H9 (cell line): ENCODE data around the gene FOLR2. TPM values are rescaled to one million over a fixed set of nuclear protein-coding genes. Genes with fewer than 3 reads are reported as not detected.

ENCODE experiments used
- DNase-seq: peaks from one replicate; pipeline ENCODE4 v3.0.0-alpha.2; 2017
- H2AFZ ChIP-seq: one replicate; pipeline ENCODE4 v1.6.1; 2013; ENCODE audit warnings: mild to moderate bottlenecking, low read length, control low read depth, moderate library complexity
- H2AK5ac ChIP-seq: 2 replicates; pipeline ENCODE4 v1.6.1; 2013; ENCODE audit warnings: low read length, control low read depth, mixed read lengths; ENCODE audit not compliant: insufficient read length
- H2BK120ac ChIP-seq: one replicate; pipeline ENCODE4 v1.6.1; 2013; ENCODE audit warnings: low read depth, mild to moderate bottlenecking, low read length, control low read depth, inconsistent platforms; ENCODE audit not compliant: poor library complexity, severe bottlenecking
- H2BK12ac ChIP-seq: 2 replicates; pipeline ENCODE4 v1.6.1; 2013; ENCODE audit warnings: low read length, control low read depth, mixed read lengths, low read depth; ENCODE audit not compliant: insufficient read length
- H2BK15ac ChIP-seq: 2 replicates; pipeline ENCODE4 v1.6.1; 2013; ENCODE audit warnings: low read depth, low read length, control low read depth
- H2BK20ac ChIP-seq: one replicate; pipeline ENCODE4 v1.6.1; 2013; ENCODE audit warnings: low read depth, mild to moderate bottlenecking, low read length, control low read depth, inconsistent platforms; ENCODE audit not compliant: poor library complexity, severe bottlenecking
- H2BK5ac ChIP-seq: 2 replicates; pipeline ENCODE4 v1.6.1; 2013; ENCODE audit warnings: low read length, control low read depth, mixed read lengths; ENCODE audit not compliant: insufficient read length
- H3K14ac ChIP-seq: 2 replicates; pipeline ENCODE4 v1.6.1; 2013; ENCODE audit warnings: low read length, control low read depth; ENCODE audit not compliant: insufficient read depth
- H3K18ac ChIP-seq: 2 replicates; pipeline ENCODE4 v1.6.1; 2013; ENCODE audit warnings: low read depth, mild to moderate bottlenecking, mixed read lengths, low read length, control low read depth; ENCODE audit not compliant: insufficient read length
- H3K23ac ChIP-seq: 2 replicates; pipeline ENCODE4 v1.6.1; 2013; ENCODE audit warnings: low read length, control low read depth, mixed read lengths, low read depth; ENCODE audit not compliant: insufficient read length
- H3K23me2 ChIP-seq: 2 replicates; pipeline ENCODE4 v1.6.1; 2013; ENCODE audit warnings: low read depth, mild to moderate bottlenecking, mixed read lengths, low read length, control low read depth; ENCODE audit not compliant: insufficient read length, poor library complexity, severe bottlenecking
- H3K27ac ChIP-seq: 2 replicates; pipeline ENCODE4 v1.5.1; 2013; ENCODE audit warnings: low read length, control low read depth, mixed read lengths, low read depth; ENCODE audit not compliant: insufficient read length
- H3K27me3 ChIP-seq: 2 replicates; pipeline ENCODE4 v1.6.1; 2013; ENCODE audit warnings: low read length, control low read depth, inconsistent platforms; ENCODE audit not compliant: insufficient read depth
- H3K4ac ChIP-seq: 2 replicates; pipeline ENCODE4 v1.6.1; 2013; ENCODE audit warnings: low read depth, mild to moderate bottlenecking, control low read depth, inconsistent platforms, low read length, moderate library complexity
- H3K4me1 ChIP-seq: 2 replicates; pipeline ENCODE4 v1.6.1; 2013; ENCODE audit warnings: low read length, control low read depth, inconsistent platforms; ENCODE audit not compliant: insufficient read depth
- H3K4me2 ChIP-seq: 2 replicates; pipeline ENCODE4 v1.6.1; 2013; ENCODE audit warnings: low read length, control low read depth, mixed read lengths; ENCODE audit not compliant: insufficient read length, insufficient read depth
- H3K56ac ChIP-seq: 2 replicates; pipeline ENCODE4 v1.6.1; 2013; ENCODE audit warnings: low read depth, mild to moderate bottlenecking, mixed read lengths, low read length, control low read depth; ENCODE audit not compliant: insufficient read length
- H3K79me1 ChIP-seq: 2 replicates; pipeline ENCODE4 v1.6.1; 2013; ENCODE audit warnings: low read depth, mild to moderate bottlenecking, moderate library complexity, low read length, control low read depth, inconsistent platforms; ENCODE audit not compliant: insufficient read depth, poor library complexity, severe bottlenecking
- H3K79me2 ChIP-seq: 2 replicates; pipeline ENCODE4 v1.6.1; 2013; ENCODE audit warnings: low read length, control low read depth, inconsistent platforms; ENCODE audit not compliant: insufficient read depth
- H3K9ac ChIP-seq: 2 replicates; pipeline ENCODE4 v1.6.1; 2013; ENCODE audit warnings: low read length, control low read depth, mixed read lengths; ENCODE audit not compliant: insufficient read length; ENCODE audit errors: extremely low read depth
- H3K9me3 ChIP-seq: one replicate; pipeline ENCODE4 v1.6.1; 2013; ENCODE audit warnings: low read depth, low read length, inconsistent platforms; ENCODE audit not compliant: control insufficient read depth
- H3T11ph ChIP-seq: one replicate; pipeline ENCODE4 v1.6.1; 2013; ENCODE audit warnings: mild to moderate bottlenecking, low read length, control low read depth, inconsistent platforms
- H4K20me1 ChIP-seq: one replicate; pipeline ENCODE4 v1.6.1; 2013; ENCODE audit not compliant: control insufficient read depth, insufficient read length, insufficient read depth
- H4K5ac ChIP-seq: 2 replicates; pipeline ENCODE4 v1.6.1; 2013; ENCODE audit warnings: low read depth, mild to moderate bottlenecking, mixed read lengths, low read length, control low read depth; ENCODE audit not compliant: insufficient read length
- H4K8ac ChIP-seq: replicated peaks from 2 replicates; pipeline ENCODE4 v1.6.1; 2013; ENCODE audit warnings: low read length, control low read depth, mixed read lengths, low read depth; ENCODE audit not compliant: insufficient read length
- H4K91ac ChIP-seq: 2 replicates; pipeline ENCODE4 v1.6.1; 2013; ENCODE audit warnings: low read depth, mild to moderate bottlenecking, moderate library complexity, mixed read lengths, low read length, control low read depth; ENCODE audit not compliant: insufficient read length
- H3K27ac Mint-ChIP-seq, 3 experiments: 2 replicates in 2 of 3; 3 replicates in 1 of 3; pipeline ENCODE4 v1.8.0; 2020 to 2021; ENCODE audit warnings: mixed read lengths in 3 of 3, mild to moderate bottlenecking in 1 of 3, moderate library complexity in 1 of 3
- H3K27me3 Mint-ChIP-seq: 2 replicates; pipeline ENCODE4 v1.8.0; 2021; ENCODE audit warnings: low read depth, mild to moderate bottlenecking, moderate library complexity, mixed read lengths
- H3K36me3 Mint-ChIP-seq, 3 experiments: 2 replicates in 2 of 3; 3 replicates in 1 of 3; pipeline ENCODE4 v1.8.0; 2020 to 2021; ENCODE audit warnings: low read depth in 3 of 3, mixed read lengths in 3 of 3; ENCODE audit not compliant: insufficient read depth in 1 of 3
- H3K4me1 Mint-ChIP-seq, 2 experiments: 2 replicates each; pipeline ENCODE4 v1.8.0; 2020; ENCODE audit warnings: mixed read lengths in 2 of 2
- H3K4me3 Mint-ChIP-seq, 2 experiments: 2 replicates in 1 of 2; 3 replicates in 1 of 2; pipeline ENCODE4 v1.8.0; 2020 to 2021; ENCODE audit warnings: mild to moderate bottlenecking in 2 of 2, mixed read lengths in 2 of 2, moderate library complexity in 1 of 2
- H3K9me3 Mint-ChIP-seq, 2 experiments: 2 replicates in 1 of 2; 3 replicates in 1 of 2; pipeline ENCODE4 v1.8.0; 2020; ENCODE audit warnings: mild to moderate bottlenecking in 2 of 2, mixed read lengths in 2 of 2, moderate library complexity in 1 of 2
- WGBS: extraction: QIAGEN DNeasy Blood & Tissue Kit; methylation state at CpG from one replicate; pipeline ENCODE4 v1.1.7; 2013; ENCODE audit warnings: missing lambda C conversion rate, low lambda C conversion rate, mixed read lengths; ENCODE audit not compliant: insufficient read length; ENCODE audit errors: extremely low coverage; 5-methylcytosine and 5-hydroxymethylcytosine counted together
- total RNA-seq: library from RNA; stranded (reverse); gene quantifications from 2 replicates; pipeline ENCODE4 v1.2.1, GENCODE V29; 2021
- TF ChIP-seq, protein P1 (sequence below): fragments of 200-600 bp; sonication (generic); conservative IDR thresholded peaks from 3 replicates; pipeline ENCODE4 v1.8.0; 2021; ENCODE audit warnings: antibody characterized with exemption, mild to moderate bottlenecking

The FOLR2 gene
- total RNA-seq, 1 experiment from 2014 or later, result not detected

DNA sequence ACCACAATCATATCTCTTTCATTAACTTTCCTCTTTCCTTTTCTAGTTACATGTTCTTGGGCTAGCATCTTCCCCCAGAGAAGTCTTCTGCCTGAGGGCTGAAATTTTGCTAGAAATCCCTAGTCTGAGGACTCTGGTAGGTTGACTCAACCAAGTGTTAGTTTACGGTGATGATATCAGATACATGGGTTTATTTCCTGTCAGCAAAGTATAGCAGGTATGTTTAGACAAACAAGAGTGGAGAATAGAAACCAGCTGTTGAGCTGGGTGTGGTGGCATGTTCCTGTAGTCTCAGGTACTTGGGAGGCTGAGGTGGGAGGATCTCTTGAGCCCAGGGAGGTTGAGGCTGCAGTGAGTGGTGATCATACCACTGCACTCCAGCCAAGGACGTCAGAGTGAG lies 13.4 kb upstream of the FOLR2 start:
- Histone ChIP-seq H3K14ac (no peak overlapping the region), H2BK120ac (no peak overlapping the region), H2AK5ac (no peak overlapping the region), H3K4ac (no peak overlapping the region), H2BK20ac (no peak overlapping the region), H4K8ac (no peak overlapping the region), H4K91ac (no peak overlapping the region), H3K23me2 (no peaks in the 10 kb centered on the region), H3K27ac (no peak overlapping the region), H2BK12ac (no peak overlapping the region), H3K9me3 (no peaks in the 10 kb centered on the region), H3T11ph (no peak overlapping the region), H2AFZ (no peak overlapping the region), H3K79me2 (no peaks in the 10 kb centered on the region), H3K4me1 (no peaks in the 10 kb centered on the region), H2BK15ac (no peak overlapping the region), H3K79me1 (no peaks in the 10 kb centered on the region), H4K5ac (no peak overlapping the region), H3K4me2 (no peak overlapping the region), H3K23ac (no peak overlapping the region), H2BK5ac (no peak overlapping the region), H3K27me3 (no peaks in the 10 kb centered on the region), H3K56ac (no peak overlapping the region), H3K9ac (no peak overlapping the region), H3K18ac (no peak overlapping the region), H4K20me1 (no peaks in the 10 kb centered on the region)
- Mint-ChIP-seq H3K36me3 (no peaks in the 10 kb centered on the region), H3K4me1 (peaks cover 0 to 7% of the 10 kb centered on the region in 2 experiments; a peak in 1 of 4 replicates), H3K4me3 (no peak overlapping the region), H3K27me3 (peaks cover 2% of the 10 kb centered on the region; the same call in 1 of the 2 replicates), H3K9me3 (no peaks in the 10 kb centered on the region), H3K27ac (no peak overlapping the region)
- TF ChIP-seq, protein P1, sequence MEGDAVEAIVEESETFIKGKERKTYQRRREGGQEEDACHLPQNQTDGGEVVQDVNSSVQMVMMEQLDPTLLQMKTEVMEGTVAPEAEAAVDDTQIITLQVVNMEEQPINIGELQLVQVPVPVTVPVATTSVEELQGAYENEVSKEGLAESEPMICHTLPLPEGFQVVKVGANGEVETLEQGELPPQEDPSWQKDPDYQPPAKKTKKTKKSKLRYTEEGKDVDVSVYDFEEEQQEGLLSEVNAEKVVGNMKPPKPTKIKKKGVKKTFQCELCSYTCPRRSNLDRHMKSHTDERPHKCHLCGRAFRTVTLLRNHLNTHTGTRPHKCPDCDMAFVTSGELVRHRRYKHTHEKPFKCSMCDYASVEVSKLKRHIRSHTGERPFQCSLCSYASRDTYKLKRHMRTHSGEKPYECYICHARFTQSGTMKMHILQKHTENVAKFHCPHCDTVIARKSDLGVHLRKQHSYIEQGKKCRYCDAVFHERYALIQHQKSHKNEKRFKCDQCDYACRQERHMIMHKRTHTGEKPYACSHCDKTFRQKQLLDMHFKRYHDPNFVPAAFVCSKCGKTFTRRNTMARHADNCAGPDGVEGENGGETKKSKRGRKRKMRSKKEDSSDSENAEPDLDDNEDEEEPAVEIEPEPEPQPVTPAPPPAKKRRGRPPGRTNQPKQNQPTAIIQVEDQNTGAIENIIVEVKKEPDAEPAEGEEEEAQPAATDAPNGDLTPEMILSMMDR, result no peak
- DNase-seq, result no peak
- no CpG with 5 or more reads among the region's 2 CpGs for WGBS
